NCI-H2196 treated with DMSO at 0.1 percent for 48 hours (cell line): ENCODE measurements around the gene SPAG17.

Experiments
- DNase-seq: peaks from one replicate; lab custom pipeline; 2025; ENCODE audit not compliant: unreplicated experiment; lab: John Stamatoyannopoulos, UW

Gene SPAG17

DNA sequence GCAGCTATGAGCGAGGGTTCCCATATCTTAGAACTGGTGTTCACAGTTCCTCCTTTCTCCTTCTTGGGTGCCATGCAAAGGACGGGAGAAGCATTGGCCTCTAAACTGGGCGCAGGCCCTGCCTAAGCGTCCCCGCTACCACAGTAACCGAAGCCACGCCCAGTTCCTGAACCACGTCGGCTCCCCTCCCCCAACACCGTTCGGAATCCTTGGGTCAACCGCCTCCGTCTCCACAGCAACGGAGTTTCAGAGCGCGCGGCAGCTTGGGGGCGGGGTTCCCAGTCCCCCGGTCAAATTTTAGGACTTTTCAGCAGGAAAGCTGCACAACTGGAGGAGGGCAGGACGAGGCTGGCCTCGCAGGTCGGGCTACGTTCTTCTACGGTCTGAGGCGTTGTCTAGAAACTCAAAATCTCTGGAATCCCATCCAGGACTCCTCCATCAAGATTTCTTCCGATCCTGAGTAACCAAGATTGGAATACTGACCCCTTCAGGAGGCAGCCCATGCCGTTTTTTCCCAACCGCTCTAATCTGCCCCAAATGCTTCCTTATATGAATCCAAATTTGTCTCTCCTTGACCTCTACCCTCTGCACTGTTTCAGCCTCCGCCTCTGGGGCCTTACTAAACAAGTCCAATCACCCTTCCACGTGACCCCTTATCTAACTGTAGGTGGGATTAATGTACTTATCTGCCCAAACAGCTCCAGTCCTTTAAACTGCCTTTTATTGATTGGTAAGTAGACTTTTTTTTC is at the start of gene SPAG17:
TSS of gene SPAG17 (minus strand) at position 145 of the 749 bp plus-strand sequence. CDS start at position 74, 71 bp downstream.
- DNase-seq = no peak

DNA sequence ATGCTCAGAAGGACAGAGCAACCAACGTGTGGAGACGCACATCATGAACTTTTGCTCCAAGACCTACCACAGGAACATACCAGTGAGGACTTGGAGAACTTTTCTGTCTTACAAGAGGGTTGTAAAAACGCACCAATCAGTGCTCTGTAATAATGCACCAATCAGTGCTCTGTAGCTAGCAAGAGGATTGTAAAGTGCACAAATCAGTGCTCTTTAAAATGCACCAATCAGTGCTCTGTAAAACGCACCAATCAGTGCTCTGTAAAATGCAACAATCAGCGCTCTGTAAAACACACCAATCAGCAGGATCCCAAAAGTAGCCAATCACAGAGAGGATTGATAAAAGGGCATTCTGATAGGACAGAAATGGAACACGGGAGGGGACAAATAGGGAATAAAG is 40.4 kb upstream of the SPAG17 start:
- DNase-seq = no peak

GRCh38 chr1:118223426-118223825 is 38.4 kb upstream of the SPAG17 start:
- DNase-seq = no peak

GRCh38 chr1:118219438-118219837 is 34.4 kb upstream of the SPAG17 start:
- DNase-seq = no peak

DNA sequence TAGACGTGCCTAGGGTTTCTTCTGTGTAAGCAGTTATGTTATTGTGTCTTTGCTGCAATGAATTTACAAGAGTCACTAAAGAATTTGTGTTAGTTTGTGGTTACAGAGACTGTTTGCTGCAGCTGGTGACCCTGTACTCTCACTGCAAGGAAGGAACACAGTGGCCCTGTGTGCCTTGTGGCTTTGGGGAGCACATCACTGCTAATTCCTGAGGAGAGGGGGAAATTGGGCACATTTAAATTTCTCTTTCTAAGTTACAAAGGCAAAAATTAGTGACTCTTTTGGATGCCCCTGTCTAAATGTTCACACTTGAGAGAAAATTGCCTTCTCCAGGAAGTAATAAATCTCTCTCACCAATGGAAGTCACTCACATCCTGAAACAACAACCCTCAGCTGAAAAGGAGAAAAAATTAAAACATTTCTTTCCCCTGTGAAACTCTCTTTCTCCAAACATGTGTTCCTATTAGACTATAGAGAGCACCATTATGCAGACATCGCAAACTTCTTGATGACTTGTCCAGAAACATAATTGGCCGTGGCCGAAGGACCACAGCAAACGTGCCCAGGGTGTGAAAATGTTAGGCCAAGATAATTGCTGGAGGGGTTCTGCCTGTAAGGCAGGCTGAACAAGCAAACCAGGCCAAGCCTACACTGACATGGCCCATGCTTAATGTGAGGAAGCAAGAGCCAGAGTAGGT is 32.3 kb upstream of the SPAG17 start:
- DNase-seq = no peak

GRCh38 chr1:118214866-118215265 is 29.8 kb upstream of the SPAG17 start:
- no peak for DNase-seq

GRCh38 chr1:118210723-118211110 is 25.7 kb upstream of the SPAG17 start:
- no peak for DNase-seq

DNA sequence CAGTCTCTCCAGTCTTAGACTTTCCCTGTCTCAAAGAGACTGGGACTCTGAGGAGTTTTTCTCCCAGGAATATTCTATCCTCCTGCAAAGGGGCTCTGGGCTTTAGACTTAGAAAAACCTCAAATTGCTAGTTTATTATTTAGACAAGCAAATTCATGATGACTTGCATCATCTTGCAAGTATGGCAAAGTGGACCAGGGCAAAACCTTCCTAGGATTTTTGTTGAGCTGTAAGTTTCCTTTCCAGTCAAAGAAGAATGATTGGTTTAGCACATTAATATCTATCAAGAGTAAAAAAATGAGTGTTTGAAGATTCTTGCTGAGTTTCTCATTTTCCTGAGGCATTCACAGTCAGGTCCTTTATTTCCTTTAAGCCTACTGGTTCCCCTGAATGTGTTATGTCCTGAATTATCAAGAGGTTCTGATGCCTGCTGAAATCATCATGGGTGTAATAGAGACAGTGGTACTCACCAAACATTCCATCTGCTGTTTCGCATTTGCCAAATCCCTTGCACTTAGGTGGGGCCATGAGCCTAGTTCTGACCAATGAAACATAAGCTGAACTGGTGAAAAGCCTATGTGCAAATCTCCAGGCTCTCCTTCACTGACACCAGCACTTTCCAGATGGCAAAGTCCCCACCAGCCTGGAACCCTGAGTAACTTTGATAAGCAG is 25.2 kb upstream of the SPAG17 start:
- no peak for DNase-seq

GRCh38 chr1:118209648-118210047 is 24.6 kb upstream of the SPAG17 start:
- no peak for DNase-seq

GRCh38 chr1:118206966-118207365 is 21.9 kb upstream of the SPAG17 start:
- no peak for DNase-seq

DNA sequence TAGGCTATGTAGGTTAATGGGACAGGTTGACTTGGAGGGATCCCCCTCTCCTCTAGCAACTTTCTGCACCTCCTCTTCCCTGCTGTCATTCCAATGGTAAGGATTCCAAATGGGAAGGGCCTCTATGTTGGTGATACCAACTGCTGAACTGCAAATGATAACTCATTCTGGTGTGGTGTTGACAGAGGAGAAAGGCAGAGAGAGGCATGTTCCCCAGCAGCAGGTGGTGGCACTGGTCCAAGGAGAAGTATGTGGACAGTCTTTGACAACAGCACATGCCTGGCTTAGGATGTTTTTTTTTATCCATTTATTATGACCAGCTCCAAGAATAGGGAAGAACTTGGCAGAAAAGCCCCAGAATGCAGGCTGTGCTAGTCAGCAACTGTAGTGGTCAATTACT is 19.6 kb upstream of the SPAG17 start:
- DNase-seq = no peak

DNA sequence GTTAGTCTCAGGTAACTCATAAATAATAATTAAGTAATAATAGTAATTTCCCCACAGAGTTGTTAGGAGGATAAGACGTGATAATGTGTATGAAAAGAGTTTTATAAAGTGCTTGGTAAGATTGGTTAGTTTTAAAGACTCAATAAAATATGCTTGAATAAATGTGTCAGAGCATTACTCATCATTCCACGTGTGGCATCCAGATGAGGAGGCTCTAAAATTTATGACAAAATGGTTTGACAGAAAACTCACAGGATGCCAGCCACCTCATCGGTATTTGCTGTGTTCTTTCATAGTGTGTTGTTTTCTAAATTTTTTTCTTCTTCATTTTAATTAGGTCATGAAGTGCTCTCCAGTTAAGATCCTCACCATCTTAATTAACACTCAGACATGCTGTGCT is 19.1 kb upstream of the SPAG17 start:
- DNase-seq = no peak

DNA sequence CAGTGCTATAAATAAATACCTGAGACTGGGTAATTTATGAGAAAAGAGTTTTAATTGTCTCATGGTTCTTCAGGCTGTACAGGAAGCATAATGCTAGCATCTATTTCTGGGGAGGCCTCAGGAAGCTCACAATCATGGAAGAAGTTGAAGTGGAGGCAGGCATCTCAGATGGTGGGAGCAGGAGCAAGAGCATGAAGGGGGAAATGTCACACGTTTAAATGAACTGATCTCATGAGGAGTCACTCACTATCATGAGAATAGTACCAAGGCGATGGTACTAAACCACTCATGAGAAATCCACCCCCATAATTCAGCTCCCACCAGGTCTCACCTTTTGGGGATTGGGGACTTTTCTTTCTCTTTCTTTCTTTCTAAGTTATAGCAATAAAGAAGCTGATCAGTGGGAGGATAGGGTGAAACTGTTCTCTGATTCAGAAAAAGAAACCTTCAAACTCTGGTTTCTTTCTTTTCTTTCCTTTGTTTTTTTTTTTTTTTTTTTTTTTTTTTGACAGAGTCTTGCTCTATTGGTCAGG is 17.1 kb upstream of the SPAG17 start:
- DNase-seq = no peak

- no peak for DNase-seq
Observed at GRCh38 chr1:118201524-118201923, 16.5 kb upstream of the SPAG17 start.

- no peak for DNase-seq
Observed at GRCh38 chr1:118200836-118201235, 15.8 kb upstream of the SPAG17 start.

GRCh38 chr1:118190561-118190960 is 5.5 kb upstream of the SPAG17 start:
- DNase-seq = no peak

DNA sequence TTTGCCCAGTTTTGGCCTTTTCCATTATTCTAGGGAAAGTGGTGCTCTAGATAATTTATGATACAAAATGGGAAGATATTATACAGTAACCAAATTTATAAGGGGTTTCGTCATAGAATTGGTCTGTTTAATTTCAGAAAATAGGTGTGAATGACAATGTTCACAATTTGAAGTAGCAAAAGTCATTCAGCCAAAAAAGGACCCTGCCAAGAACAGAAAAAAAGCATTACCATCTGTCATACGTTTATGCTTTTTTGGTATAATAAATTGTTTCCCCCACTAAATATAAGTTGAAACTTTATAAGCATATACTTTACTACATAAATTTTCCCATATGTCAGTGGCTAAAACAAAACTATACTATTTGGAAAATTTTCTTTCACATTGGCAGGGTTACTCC is 4.5 kb upstream of the SPAG17 start:
- DNase-seq = no peak

DNA sequence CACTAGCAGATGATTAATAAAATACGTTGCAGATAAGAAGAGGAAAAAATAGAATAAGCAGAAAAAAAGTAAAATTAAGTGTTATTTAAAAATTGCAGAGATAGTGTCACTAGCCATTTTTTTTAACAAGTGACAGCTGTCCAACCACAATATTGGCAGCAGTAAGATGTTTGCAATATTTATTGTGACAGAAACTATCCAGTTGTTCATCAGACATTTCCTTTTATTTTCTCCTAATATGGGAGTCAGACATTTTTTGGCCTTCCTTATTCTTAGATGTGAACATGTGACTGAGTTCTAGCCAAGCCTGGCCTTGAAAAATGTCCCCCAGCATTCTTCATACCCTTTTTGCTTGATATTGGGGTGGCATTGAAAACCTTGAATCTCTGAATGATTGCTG is 3.4 kb upstream of the SPAG17 start:
- DNase-seq = no peak

- DNase-seq = no peak
Observed at GRCh38 chr1:118186026-118186425, 998 bp upstream of the SPAG17 start.

GRCh38 chr1:118184739-118185083 is 317 bp downstream of the SPAG17 start:
- DNase-seq = no peak

DNA sequence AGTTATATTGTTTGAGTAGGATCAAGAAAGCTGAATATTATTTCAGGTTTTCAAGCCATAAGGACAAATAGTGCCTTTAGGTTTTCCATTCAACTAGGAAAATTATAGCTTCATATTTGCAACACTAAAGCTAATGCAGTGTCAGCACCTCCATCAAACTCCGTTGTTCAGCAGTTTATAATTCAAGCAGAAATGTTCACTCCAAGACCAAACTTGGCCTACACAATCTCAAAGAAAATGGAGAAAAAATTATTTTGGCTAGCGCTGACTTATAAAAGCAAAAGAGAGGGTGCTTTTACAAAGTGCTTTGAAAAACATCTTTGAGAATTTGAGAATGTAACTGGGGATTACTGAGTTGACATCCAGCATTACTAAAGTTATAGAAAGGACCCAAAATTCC is 1.4 kb downstream of the SPAG17 start:
- DNase-seq = no peak

DNA sequence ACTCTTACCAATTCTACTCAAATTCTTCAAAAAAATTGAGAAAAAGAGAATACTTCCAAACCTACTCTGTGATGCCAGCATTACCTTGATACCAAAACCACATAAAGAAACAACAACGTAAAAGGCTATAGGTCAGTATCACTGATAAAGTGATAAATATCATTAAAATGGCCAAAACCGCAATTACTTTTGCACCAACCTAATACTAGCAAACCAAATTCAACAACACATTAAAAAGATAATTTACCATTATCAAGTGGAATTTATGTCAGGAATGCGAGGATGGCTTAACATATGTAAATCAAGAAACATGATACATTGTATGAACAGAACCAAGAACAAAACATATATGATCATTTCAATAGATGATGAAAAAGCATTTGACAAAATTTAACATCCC is 7.0 kb downstream of the SPAG17 start:
- no peak for DNase-seq
